Activated T-helper 9 cell treated with anti-CD3 and anti-CD28 coated beads, Interleukin-2, amount 50 U/mL, for 16 hours (primary cell): ENCODE measurements around the gene NAA16.

Experiments
- DNase-seq: peaks from one replicate; pipeline ENCODE4 v3.0.0-alpha.2; 2020; ENCODE audit warnings: low read depth

Gene NAA16

DNA sequence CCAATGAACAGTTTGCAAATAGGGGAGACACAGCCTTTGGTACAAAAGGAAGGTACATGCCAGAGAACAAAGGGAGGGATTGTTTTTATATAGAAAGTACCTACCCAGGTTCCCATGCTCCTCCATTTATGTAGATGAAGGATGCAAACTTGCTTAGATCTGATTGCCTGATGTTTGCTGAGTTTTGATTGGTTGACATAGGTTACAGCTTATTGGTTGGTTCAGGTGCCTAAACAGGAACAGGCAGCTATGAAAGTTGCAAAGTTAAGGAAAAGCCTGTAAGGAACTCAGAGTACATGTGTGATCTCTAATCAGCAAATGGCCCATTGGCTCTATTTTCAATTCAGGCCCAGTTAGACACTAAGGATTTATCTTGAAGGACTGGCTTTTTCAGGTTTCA, 6.5 kb upstream of the NAA16 start:
- no peak for DNase-seq

DNA sequence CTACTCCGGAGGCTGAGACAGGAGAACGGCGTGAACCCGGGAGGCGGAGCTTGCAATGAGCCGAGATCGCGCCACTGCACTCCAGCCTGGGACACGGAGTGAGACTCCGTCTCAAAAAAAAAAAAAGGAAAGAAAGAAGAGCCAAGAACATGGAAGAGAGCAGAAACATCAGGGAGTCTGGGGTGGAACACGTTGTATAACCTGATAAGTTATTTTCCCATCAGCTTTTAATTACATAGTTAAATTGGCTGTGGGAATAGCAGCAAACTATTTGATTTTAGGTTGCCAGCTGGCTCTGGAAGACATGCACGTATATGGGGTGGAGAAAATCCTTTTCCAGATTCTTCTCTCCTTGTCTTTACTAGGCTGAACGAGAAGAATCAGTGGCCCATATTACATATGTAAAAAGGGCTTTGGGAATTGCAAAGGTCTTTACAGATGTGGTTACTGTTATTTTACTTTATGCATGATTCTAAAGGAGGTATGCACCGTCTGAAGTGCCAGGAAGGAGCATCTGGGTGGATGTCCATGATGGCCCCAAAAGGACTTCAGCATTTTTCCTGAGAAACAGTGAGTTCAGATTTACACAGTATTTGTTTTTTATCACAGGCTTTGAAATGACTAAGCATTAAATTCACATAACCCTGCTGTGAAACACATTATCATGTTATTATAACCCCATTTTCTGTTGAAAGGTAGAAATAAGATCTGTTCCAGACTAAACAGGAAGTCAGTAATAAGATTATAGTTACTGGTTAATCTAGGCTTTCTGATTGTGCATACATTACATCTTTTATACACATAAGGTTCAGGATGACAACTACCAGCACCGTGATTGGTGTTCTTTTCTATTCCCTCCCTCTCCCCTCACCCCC, 4.6 kb upstream of the NAA16 start:
- no peak for DNase-seq

DNA sequence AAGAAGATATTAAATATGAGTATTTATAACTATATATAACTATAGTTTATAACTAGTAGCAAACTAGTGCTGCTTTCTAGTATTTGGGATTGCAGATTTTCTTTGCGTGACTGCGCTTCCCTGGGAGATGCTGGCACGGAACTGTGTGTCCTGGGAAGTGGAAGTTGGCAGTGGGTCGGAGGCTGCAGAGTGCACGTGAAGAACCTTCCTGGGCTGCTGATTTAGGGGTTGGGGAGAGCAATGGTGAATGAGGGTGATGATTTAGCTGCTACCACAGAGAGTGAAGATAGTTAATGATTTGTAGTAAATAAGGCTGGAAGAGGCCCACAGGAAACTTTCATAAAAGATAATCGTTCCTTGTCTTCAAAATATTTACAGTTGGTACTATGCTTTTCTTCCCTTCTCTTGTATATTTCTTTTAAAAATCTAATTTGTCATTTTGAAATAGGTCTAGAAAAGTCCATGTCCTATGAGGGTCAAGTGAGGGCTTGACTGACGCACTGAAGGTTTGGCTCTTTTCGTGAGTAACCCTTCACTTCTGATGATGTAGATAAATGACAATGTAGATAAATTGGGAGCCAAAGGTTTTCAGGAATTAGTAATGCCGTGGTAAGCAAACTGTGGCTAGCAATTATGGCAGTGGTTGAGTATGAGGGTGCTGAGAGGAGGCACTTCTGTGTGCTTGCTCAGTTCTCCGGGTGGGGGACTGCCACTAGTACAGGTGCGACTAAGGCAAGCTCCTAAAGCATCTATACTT, 3.0 kb upstream of the NAA16 start:
- DNase-seq = no peak

DNA sequence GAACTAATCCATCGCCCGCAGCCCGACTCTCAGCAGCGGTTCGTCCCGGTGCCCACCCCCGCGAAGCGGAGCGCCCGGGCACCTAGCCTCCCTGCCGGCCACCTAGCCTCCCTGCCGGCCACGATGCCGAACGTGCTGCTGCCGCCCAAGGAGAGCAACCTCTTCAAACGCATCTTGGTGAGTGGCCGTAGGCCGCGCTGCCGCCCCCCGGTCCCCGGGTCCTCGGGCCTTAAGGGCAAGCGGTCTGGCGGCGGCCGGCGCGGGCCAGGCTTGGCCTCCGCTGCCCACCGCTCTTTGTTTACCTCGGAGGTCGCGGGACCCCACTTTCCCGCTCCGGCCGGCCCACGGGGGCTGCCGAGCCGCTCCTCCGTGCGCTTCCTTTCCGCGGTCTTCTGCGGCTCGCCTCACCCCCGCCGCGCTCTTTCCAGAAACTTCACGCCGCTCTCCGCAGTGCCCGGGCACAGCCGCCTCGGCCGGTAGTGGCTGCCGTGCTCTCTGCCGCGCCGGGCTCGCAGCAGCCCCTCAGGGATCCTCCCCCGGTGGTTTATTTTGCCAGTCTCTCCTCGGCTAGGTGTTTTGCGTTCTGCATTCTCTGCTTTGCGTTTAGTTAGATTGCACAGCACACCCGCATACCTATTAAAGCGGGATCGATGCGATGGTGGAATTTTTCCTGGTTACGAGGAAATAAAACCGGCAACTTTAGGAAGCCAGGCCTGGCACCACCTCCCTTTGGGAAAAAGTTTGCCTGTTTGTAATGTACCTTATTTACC, 524 bp downstream of the NAA16 start:
- DNase-seq = peak; percentile 41

DNA sequence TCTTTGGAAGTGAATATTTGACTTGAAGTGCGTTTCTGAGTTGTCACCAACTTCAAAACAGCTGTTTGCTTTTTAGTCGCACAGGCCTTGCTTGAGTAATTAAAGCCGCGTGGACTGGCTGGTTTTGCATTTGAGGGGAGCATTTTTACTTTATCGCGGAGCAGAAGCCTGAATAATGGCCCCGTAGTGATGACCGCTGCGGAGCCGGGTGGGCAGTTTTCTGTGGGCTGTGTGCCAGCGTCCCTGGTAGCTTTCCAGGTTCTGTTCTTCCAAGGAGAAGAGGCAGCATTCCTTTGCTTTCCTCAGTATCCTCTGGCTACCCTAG, 1.1 kb downstream of the NAA16 start:
- DNase-seq = no peak

DNA sequence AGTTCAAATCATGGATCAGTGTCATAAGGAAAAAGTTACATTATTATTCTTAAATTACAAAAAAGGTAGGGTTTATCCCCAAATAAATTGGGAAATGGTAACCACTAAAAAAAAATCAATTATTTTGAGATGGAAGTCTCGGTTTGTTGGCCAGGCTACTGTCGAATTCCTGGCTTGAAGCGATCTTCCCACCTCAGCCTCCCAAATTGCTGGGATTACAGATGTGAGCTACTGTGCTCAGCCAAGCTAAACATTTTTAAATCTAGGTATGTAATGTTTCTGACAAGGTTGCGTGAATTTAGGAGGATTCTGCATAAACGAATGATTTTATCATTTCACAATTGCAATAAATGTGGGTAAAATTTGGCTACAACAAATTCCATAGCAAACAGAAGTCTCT, 2.0 kb downstream of the NAA16 start:
- DNase-seq = no peak

DNA sequence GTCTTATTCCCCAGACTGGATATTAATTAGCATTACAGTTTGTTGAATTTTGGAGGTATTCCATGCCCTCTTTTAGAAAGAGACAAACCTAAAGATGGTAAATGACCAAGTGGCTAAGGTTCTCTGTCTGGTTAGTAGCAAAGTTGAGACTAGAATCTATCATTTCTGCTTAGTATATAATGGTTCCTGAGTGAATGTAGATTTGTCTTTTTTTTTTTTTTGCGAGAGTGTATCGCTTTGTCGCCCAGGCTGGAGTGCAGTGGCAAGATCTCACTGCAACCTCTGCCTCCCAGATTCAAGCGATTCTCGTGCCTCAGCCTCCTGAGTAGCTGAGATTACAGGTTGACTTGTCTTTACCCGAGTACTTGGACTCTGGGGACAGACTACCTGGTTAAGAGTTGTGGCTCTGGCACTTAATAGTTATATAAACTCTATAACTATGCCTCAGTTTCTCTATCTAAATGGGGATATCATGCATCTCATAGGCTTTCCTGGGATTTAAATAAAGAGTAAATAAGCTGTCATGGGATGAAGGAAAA, 2.7 kb downstream of the NAA16 start:
- DNase-seq = no peak

DNA sequence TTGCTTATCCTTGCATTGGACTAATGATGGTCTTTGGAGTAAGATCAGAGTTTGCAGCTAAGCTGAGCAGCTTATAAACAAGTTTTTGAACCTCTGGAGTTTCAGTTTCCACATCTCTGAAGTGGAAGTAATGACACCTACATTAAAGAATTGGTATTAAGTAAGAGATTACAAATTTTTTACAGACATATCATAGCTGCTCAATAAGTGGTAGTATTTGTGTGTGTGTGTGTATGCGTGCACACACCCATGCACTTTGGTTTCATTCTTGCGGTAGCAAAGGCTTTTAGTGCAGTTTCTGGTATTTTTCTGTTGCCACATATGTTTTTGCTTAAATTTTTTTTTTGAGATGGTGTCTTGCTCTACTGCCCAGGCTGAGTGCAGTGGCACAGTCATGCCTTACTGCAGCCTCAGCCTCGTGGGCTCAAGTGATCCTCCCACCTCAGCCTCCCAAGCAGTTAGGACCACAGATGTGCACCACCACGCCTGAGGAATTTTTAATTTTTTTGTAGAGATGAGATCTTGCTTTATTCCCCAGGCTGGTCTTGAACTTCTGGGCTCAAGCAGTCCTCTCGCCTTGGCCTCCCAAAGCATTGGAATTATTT, 4.5 kb downstream of the NAA16 start:
- no peak for DNase-seq

DNA sequence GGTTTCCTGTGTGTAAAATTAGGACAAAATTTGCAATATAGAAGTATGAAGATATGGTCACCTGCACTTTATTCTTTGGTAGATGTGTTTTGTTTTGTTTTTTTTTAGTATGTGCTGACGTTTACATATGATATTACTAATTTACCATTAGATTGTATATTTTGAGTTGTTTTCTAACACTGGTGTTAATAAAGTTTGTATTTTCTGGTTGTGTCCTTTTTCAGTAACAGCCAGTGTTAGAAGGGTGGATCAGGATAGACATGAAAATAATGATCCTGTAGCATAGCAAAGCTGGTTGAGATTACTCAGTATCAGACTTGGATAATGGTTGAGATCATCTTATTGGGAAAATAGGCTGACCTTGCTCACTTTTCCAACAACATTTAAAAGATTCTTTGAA, 6.2 kb downstream of the NAA16 start:
- DNase-seq = no peak

DNA sequence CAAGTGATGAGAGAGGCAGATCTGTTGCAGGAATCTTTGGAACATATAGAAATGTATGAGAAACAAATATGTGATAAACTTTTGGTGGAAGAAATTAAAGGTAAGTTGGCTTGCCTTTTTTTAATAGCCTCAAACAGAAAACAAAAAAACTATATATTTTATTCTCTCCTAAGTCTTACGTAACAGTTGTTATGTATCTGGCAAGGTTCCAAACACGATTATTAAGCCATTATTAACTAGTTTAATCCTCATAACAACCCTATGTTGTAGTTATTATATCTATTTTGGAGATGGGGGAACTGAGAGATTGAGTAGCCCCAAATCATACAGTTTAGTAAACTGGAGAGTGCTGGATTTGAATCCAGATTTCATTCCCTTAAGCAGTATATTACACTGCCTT, 14.7 kb downstream of the NAA16 start:
- no peak for DNase-seq

DNA sequence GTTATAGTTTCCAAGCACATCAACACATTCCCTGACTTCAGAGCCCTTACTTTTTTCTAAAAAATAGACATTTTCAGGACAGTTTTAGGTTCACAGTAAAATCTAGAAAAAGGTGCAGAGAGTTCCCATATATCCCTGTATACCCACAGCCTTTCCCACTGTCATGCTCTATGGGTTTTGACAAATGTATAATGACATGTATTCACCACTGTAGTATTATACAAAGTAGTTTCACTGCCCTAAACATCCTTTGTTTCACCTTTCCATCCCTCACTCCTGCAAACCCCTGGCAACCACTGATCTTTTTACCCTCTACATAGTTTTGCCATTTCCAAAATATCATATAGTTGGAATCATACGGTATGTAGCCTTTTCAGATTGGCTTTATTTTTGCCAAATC, 15.6 kb downstream of the NAA16 start:
- DNase-seq = no peak

DNA sequence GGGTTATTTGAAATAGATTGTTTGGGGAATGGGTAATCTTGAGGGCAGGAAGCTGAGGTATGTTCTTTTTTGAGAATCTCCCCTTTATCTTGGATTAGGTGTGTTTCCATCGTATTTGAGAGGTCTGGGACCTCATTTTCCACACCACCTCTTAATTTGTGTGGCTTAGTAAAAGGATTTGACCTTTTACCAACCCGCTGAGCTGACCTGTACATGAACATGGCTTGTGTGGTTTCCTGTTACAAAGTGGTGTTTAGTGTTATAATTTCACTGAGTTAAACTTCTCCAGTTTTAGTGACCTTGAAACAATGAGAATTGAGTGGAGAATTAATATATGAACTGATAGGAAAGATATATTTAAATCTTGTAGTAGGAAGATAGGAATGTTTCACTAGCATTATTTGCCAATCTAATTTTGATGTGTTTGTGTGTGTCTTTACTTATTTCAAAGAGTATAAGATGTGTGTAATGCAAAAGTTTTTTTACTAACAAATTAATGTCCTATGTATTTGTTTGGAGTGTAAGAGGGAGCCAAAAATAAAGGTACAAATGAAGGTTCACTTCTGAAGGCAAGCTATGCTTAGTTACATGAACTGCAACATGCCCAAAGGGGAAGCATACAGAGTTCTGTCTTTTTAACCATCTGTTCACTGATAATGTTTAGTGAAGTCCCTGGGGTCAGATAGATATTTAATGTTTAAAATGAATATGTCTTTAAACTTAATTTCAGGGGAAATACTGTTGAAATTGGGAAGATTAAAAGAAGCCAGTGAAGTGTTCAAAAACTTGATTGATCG, 17.1 kb downstream of the NAA16 start:
- no peak for DNase-seq

DNA sequence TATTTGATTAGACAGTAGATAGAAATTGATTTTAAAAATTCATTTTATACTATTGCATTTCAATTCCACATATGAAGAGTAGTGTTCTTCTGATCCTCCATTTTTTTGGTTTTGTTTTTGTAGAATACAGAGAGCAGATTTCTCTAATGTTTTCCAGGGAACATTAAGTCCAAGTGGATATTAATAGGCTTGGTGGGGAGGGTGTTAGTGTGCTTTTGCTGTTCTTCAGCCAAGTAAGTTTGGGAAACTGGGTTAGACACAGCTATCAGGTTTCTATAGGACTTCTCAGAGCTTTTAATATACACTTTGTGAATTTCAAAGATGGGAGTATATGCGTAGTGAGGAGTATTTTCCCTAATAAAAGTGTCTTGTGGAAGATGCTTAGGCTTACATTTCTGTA, 21.8 kb downstream of the NAA16 start:
- no peak for DNase-seq

DNA sequence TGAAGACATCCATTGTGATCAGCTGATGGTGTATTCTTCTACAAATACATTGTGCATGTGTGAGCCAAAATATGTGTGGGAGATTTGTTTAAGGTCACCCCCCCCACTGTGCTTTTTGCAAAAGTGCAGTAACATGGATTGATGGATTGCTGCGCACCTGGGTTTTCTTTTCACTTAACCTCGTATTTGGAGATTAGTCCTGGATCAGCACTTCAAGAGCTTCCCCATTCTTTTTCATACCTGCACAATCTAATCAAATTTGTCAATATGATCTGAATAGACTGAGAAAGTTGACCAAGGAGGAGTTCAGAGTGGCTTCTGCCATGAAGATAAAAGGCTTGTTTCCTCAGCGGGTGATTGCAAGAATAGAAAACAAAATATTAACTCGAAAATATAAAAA, 23.7 kb downstream of the NAA16 start:
- no peak for DNase-seq

DNA sequence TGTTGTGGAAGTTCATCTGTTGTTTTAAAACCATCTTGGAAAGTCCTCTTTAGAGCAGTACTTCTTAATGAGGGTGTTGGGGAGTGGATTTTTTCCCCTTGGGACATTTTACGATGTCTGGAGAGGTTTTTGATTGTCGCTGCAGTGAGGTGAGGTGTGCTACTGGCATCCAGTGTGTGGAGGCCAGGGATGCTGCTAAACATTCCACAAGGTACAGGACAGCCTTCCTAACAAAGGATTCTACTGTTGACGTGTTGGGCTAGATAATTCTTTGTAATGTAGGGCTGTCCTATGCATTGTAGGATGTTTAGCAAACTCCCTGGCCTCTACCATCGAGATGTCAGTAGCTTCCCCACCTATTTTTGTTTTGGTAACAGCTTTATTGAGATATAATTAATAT, 33.3 kb downstream of the NAA16 start:
- DNase-seq = no peak

DNA sequence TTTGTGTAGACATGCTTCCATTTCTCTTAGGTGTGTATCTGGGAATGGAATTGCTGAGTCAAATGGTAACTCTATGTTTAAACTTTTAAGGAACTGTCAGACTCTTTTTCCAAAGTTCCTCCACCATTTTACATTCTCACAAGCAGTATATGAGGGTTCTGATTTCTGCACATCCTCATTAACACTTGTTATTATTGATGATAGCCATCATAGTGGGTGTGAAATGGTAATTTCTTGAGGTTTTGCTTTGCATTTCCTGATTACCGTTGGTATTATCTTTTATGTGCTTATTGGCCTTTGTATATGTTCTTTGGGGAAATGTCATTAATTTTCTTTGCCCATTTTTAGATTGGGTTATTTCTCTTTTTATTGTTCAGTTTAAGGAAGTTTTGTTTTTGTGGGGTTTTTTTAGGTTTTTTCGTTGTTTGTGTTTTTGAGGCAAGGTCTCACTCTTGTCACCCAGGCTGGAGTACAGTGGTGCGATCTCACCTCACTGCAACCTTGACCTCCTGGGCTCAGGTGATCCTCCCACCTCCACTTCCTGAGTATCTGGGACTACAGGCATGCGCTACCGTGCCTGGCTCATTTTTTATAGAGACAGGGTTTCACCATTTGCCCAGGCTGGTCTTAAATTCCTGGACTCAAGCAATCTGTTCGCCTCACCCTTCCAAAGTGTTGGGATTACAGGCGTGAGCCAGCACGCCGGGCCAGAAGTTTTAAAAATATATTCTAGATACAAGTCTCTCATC, 34.3 kb downstream of the NAA16 start:
- no peak for DNase-seq

DNA sequence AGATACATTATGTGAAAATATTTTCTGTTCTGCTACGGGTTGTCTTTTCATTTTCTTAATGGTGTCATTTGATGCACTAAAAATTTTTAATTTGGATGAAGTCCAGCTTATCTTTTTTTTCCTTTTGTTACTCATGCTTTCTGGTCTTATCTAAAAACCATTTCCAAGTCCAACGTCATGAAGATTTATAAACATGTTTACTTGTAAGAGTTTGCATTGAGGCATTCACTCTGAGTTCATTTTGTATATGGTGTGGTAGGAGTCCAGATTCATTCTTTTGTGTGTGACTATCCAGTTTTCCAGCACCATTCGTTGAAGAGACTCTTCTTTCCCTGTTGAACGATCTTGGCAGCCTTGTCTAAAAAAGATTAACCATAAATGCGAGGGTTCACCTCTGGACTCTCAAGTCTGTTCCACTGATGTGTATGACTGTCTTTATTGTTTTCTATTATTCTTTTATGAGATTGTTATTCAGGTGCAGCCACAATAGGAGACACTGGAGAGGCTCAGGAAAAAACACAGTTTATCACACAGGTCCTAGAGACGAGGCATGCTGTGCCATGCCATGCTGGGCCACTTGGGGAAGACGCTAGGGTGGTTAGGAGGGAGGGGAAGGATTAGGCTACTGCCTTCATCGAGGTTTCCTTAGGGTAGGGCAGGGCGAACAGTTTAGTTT, 35.0 kb downstream of the NAA16 start:
- DNase-seq = no peak

DNA sequence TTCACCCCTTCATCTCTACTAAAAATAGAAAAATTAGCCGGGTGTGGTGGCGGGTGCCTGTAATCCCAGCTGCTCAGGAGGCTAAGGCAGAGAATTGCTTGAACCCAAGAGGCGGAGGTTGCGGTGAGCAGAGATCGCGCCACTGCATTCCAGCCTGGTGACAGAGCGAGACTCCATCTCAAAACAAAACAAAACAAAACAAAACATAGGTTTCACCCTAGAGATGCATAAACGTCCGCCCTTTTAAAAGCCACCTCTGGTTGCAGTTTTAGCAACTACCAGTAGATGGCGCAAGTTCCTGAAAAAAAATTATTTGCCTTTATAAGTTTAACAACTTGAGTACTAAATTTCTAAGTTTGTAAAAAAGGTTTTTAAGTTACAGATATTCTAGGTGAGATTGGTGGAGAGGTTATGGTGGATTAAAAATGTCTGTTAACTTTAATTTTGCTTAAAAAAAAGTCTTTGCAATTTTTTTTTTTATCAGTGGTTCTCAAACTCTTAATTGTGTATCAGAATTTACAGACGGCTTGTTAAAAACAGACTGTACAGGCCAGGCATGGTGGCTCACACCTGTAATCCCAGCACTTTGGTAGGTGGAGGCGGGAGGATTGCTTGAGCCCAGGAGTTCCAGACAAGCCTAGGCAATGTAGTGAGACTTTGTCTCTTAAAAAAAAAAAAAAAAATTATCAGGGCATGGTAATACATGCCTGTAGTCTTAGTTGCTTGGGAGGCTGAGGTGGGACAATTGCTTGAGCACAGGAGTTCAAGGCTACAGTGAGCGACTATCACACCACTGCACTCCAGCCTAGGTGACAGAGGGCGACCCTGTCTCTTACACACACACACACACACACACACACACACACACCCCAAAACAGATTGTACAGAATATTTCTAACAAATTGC, 42.1 kb downstream of the NAA16 start:
- no peak for DNase-seq

DNA sequence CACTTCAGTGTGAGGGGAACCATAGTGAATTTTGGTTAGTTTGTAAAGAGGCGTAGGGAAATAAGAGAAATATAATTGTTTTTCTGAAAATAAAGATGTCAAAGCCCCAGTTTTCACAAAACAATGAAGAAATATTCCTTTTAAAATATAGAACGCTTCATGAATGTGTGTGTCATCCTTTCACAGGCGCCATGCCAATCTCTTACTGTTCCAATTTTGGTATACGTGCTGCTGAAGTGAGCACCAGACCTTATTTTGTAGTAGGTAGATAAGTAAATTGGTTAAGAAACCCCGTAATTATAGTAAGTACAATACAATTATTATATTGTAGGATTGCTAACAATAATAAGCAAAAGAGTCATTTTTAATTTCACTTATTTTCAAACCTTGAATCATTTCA, 43.3 kb downstream of the NAA16 start:
- no peak for DNase-seq
